ENCODE measurements around the gene ZSWIM6. TPM values are rescaled to one million over a fixed set of nuclear protein-coding genes. Genes with fewer than 3 reads are reported as not detected.

The ZSWIM6 gene
- total and polyA plus RNA-seq, 2 of the 4 experiments (the other 2 are of a cell fraction) = 10.8 to 14.1 TPM

GRCh38 chr5:61419106-61419505 is 87.0 kb downstream of the ZSWIM6 start:
- intact Hi-C loops (cut with micrococcal nuclease) = no loop called here
- H2BK20ac ChIP-seq (ENCODE audit: low read depth, low read length) = no peak overlapping the region
- H2AK5ac ChIP-seq (ENCODE audit: low read depth, low read length) = no peak overlapping the region
- H4K5ac ChIP-seq (ENCODE audit: low read depth, low read length) = no peak overlapping the region
- no peak overlapping the region for H4K8ac ChIP-seq (ENCODE audit: low read depth in 2 of 2, low read length in 2 of 2)
- no peak overlapping the region for H2AFZ ChIP-seq (replicated peaks; ENCODE audit: low read length, poor library complexity)
- H3K79me1 ChIP-seq (ENCODE audit: low read depth in 1 of 2, low read length in 2 of 2) = peaks cover 12 to 72% of the 10 kb centered on the region in 2 experiments
- H3K27ac ChIP-seq (ENCODE audit: insufficient read depth, low read length) = no peak overlapping the region
- ChIA-PET POLR2A (ENCODE audit: unreplicated experiment) (no interaction called here), CTCF (interaction anchor here (0.6 to 0.9 kb wide), 2 partner anchors 9 to 11 kb away, joined by 3 read pairs; no protein-coding TSS in a partner anchor)
- no TSS peak for BruUV-seq (replicated peaks)
- no peak overlapping the region for H3K4me2 ChIP-seq (ENCODE audit: low read depth, low read length)
- peaks cover 9% of the 10 kb centered on the region for H3K4me1 ChIP-seq (ENCODE audit: control insufficient read depth, insufficient read depth, low read length)
- no peak overlapping the region for H3K18ac ChIP-seq (ENCODE audit: low read depth, low read length)
- H2BK120ac ChIP-seq (ENCODE audit: low read depth, low read length) = no peak overlapping the region
- H4K20me1 ChIP-seq (ENCODE audit: insufficient read depth, low read length) = peaks cover 66% of the 10 kb centered on the region
- in situ Hi-C loops (cut with MboI; ENCODE audit: low sequenced_read_pairs) = no loop called here
- no peak overlapping the region for H3K4ac ChIP-seq (ENCODE audit: low read depth, low read length)
- no peak overlapping the region for H3K56ac ChIP-seq (ENCODE audit: extremely low read depth, insufficient read depth, low read length)
- H3K9ac ChIP-seq (ENCODE audit: low read depth, low read length) = no peak overlapping the region
- ATAC-seq (ENCODE audit: low read depth) = no peak
- no peaks in the 10 kb centered on the region for H3K27me3 ChIP-seq (ENCODE audit: control insufficient read depth, insufficient read depth, low read length)
- H3K4me3 ChIP-seq (ENCODE audit: insufficient read depth, low read depth, low read length) = no peak overlapping the region
- no peak overlapping the region for H2AK9ac ChIP-seq (replicated peaks; ENCODE audit: low read depth, low read length, poor library complexity)
- TF ChIP-seq NFE2L2 (IDR thresholded peaks at IDR 0.05; ENCODE audit: low read depth, low read length) (no peak), CHD1 (IDR thresholded peaks at IDR 0.05; ENCODE audit: low read depth, low read length) (no peak), POLR2A (IDR thresholded peaks at IDR 0.05; ENCODE audit: low read depth, low read length) (no peak)
- no peak overlapping the region for H4K91ac ChIP-seq (ENCODE audit: insufficient read depth, low read depth, low read length)
- no peak overlapping the region; the same call in 1 of the 2 replicates for H3K23ac ChIP-seq (ENCODE audit: low read depth, low read length)
- dilution Hi-C loops (cut with HindIII; ENCODE audit: low sequenced_read_pairs, unreplicated experiment) = no loop called here
- H3K9me1 ChIP-seq (ENCODE audit: insufficient read depth, low read length) = peaks cover 5% of the 10 kb centered on the region; the same call in 1 of the 2 replicates
- H3K36me3 ChIP-seq (ENCODE audit: control insufficient read depth, insufficient read depth, low read length) = no peaks in the 10 kb centered on the region
- no CpG with 5 or more reads among the region's 2 CpGs for WGBS, 2 experiments (ENCODE audit: extremely low coverage in 2 of 2, insufficient read length in 1 of 2)
- H3K14ac ChIP-seq (replicated peaks; ENCODE audit: low read depth, low read length) = no peak overlapping the region
- no peak overlapping the region for H2BK5ac ChIP-seq (ENCODE audit: low read depth, low read length, poor library complexity, severe bottlenecking)
- no peak for DNase-seq
- H3K9me3 ChIP-seq (ENCODE audit: control insufficient read depth, insufficient read depth, low read length) = no peaks in the 10 kb centered on the region
- no peak overlapping the region for H2BK15ac ChIP-seq (ENCODE audit: low read depth, low read length)
